ENCODE results near the gene PPARG.
"Not testable (repeated sequence)": the region's sequence is repeated elsewhere in the genome, so short reads cannot be mapped to it uniquely, and the experiment has no call there.

Gene PPARG

DNA sequence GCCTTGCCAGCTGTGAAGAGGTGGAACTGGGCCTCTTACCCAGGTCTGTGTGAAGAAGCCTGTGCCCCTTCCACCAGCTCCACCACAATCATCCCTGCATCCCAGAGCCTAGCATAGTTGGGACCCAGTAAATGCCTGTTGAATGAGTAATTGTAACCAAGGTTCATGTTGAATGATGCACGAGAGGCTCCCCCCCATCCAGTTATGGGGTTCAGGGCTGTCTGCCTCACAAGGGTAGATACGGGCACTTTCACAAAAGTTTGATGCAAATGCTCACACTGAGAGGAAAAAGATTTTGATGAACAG, 165.9 kb downstream of the PPARG start:
- H3K27ac Mint-ChIP-seq = no peak overlapping the region
- H3K4me1 Mint-ChIP-seq = peaks cover 11% of the 10 kb centered on the region
- no peaks in the 10 kb centered on the region for H3K36me3 Mint-ChIP-seq (ENCODE audit: low read depth)
- H3K4me3 Mint-ChIP-seq = no peak overlapping the region
- peaks cover 6% of the 10 kb centered on the region for H3K27me3 Mint-ChIP-seq (ENCODE audit: low read depth, poor library complexity)
- TF ChIP-seq, protein P1, sequence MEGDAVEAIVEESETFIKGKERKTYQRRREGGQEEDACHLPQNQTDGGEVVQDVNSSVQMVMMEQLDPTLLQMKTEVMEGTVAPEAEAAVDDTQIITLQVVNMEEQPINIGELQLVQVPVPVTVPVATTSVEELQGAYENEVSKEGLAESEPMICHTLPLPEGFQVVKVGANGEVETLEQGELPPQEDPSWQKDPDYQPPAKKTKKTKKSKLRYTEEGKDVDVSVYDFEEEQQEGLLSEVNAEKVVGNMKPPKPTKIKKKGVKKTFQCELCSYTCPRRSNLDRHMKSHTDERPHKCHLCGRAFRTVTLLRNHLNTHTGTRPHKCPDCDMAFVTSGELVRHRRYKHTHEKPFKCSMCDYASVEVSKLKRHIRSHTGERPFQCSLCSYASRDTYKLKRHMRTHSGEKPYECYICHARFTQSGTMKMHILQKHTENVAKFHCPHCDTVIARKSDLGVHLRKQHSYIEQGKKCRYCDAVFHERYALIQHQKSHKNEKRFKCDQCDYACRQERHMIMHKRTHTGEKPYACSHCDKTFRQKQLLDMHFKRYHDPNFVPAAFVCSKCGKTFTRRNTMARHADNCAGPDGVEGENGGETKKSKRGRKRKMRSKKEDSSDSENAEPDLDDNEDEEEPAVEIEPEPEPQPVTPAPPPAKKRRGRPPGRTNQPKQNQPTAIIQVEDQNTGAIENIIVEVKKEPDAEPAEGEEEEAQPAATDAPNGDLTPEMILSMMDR (IDR thresholded peaks at IDR 0.05) = no peak
- H3K9me3 Mint-ChIP-seq = peaks cover 5% of the 10 kb centered on the region
- no peak for DNase-seq

DNA sequence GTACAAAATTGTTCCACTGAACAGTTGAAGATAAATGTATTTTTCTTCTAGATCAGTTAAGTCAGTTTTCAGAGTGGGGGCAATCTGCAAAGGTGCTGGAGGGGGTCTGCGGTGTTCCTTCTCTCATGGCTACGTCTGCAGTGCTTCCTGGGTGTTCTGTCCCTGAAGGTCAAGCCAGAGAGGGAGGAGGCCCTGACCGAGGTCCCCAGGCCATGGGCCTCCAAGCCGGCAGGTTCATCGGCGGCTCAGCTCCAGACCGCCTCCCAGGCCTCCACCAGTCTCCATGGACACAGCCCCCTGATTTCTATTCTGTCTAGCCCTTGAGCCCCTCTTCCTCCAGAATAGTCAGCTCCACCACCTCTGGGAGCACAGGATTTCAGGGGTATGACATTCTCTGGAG, 166.9 kb downstream of the PPARG start:
- DNase-seq = no peak
- H3K4me1 Mint-ChIP-seq = peaks cover 2% of the 10 kb centered on the region
- TF ChIP-seq, protein P1 (IDR thresholded peaks at IDR 0.05) = no peak
- peaks cover 5% of the 10 kb centered on the region for H3K9me3 Mint-ChIP-seq
- H3K27me3 Mint-ChIP-seq (ENCODE audit: low read depth, poor library complexity) = peaks cover 6% of the 10 kb centered on the region
- no peaks in the 10 kb centered on the region for H3K36me3 Mint-ChIP-seq (ENCODE audit: low read depth)
- no peak overlapping the region for H3K27ac Mint-ChIP-seq
- no peak overlapping the region for H3K4me3 Mint-ChIP-seq

DNA sequence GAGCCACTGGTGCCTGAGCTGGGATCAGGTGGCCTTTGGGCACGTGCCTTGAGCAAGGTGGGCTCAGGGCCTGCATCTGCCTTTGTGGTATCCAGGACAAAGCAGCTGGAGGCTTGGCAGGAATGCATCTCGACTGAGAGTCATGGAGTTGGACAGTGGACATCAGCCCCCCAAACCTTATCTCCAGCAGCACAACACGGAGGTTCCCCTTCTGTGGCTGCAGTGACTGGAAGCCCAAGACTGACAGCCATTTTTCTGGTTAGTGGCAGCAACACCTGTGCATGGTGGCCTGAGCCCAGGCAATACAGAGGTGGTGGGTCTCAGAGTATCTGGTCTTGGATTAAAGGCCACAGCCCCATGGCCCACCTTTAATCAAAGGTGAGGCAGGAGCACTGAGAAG, 167.6 kb downstream of the PPARG start:
- Mint-ChIP-seq H3K4me3 (no peak overlapping the region), H3K4me1 (no peaks in the 10 kb centered on the region), H3K27ac (no peak overlapping the region), H3K9me3 (peaks cover 3% of the 10 kb centered on the region), H3K36me3 (ENCODE audit: low read depth) (no peaks in the 10 kb centered on the region), H3K27me3 (ENCODE audit: low read depth, poor library complexity) (peaks cover 6% of the 10 kb centered on the region)
- no peak for DNase-seq
- TF ChIP-seq, protein P1 (IDR thresholded peaks at IDR 0.05) = no peak

DNA sequence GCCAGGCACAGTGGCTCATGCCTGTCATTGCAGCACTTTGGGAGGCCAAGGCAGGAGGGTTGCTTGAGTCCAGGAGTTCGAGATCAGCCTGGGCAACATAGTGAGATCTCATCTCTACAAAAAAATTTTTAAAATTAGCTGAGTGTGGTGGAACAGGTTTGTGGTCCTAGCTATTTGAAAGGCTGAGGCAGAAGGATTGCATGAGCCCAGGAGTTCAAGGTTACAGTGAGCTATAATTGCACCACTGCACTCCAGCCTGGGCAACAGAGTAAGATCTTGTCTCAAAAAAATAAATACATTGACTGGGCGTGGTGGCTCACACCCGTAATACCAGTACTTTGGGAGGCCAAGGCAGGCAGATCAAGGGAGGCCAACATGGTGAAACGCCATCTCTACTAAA, 168.5 kb downstream of the PPARG start:
- H3K36me3 Mint-ChIP-seq (ENCODE audit: low read depth); H3K4me3 Mint-ChIP-seq; H3K27me3 Mint-ChIP-seq (ENCODE audit: low read depth, poor library complexity); DNase-seq; H3K9me3 Mint-ChIP-seq; H3K4me1 Mint-ChIP-seq; H3K27ac Mint-ChIP-seq: not testable (repeated sequence)

DNA sequence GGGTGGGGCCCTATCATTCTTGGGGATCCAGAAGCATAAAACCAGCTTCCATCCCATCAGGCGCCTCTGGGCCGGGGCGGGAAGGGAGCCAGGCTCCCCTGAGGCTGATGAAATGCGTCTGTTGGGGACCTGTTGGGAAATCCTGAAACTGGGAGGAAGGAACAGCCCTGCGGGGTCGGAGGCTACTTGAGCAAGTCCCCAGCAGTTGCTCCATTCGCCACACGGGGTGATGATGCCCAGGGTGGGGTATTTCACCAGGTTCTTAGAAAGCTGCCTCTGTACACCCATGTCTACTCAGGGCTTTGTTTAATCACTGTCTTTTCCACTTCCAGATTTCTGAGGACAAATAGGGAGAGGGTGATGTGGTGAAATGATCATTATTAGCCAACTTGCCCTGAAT, 170.0 kb downstream of the PPARG start:
- TF ChIP-seq, protein P1 (IDR thresholded peaks at IDR 0.05) = no peak
- Mint-ChIP-seq H3K4me3 (no peak overlapping the region), H3K27ac (no peak overlapping the region), H3K27me3 (ENCODE audit: low read depth, poor library complexity) (peaks cover 6% of the 10 kb centered on the region), H3K4me1 (no peaks in the 10 kb centered on the region), H3K9me3 (no peaks in the 10 kb centered on the region), H3K36me3 (ENCODE audit: low read depth) (no peaks in the 10 kb centered on the region)
- no peak for DNase-seq

DNA sequence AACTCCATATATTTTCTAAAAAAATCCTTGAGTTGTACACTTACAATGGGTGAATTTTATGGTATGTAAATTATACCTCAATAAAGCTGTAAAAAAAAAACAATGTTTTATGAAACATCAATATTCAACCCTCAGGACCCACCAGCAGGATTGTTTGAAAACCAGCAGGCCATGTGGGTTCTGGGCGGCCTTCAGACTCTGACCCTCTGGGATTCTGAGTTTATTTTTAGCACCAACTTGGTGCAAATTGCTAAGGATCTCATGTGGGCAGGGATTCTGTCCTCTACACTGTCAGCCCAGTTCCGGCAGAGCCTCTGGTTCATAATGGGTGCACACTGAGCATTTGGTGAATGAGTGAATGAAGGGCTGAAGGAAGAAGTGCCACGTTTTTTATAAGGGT, 171.3 kb downstream of the PPARG start:
- DNase-seq = no peak
- H3K27me3 Mint-ChIP-seq (ENCODE audit: low read depth, poor library complexity) = peaks cover 2% of the 10 kb centered on the region
- H3K36me3 Mint-ChIP-seq (ENCODE audit: low read depth) = no peaks in the 10 kb centered on the region
- H3K9me3 Mint-ChIP-seq = no peaks in the 10 kb centered on the region
- no peak overlapping the region for H3K27ac Mint-ChIP-seq
- no peak overlapping the region for H3K4me3 Mint-ChIP-seq
- H3K4me1 Mint-ChIP-seq = no peaks in the 10 kb centered on the region
- TF ChIP-seq, protein P1 (IDR thresholded peaks at IDR 0.05) = no peak
